H9 (cell line): Measurements from ENCODE around the gene NAPB. TPM values are rescaled to one million over a fixed set of nuclear protein-coding genes. Genes with fewer than 3 reads are reported as not detected.

Experiments
- DNase-seq: peaks from one replicate; pipeline ENCODE4 v3.0.0-alpha.2; 2017
- H2AFZ ChIP-seq: one replicate; pipeline ENCODE4 v1.6.1; 2013; ENCODE audit warnings: mild to moderate bottlenecking, low read length, control low read depth, moderate library complexity
- H2AK5ac ChIP-seq: 2 replicates; pipeline ENCODE4 v1.6.1; 2013; ENCODE audit warnings: low read length, control low read depth, mixed read lengths; ENCODE audit not compliant: insufficient read length
- H2BK120ac ChIP-seq: one replicate; pipeline ENCODE4 v1.6.1; 2013; ENCODE audit warnings: low read depth, mild to moderate bottlenecking, low read length, control low read depth, inconsistent platforms; ENCODE audit not compliant: poor library complexity, severe bottlenecking
- H2BK12ac ChIP-seq: 2 replicates; pipeline ENCODE4 v1.6.1; 2013; ENCODE audit warnings: low read length, control low read depth, mixed read lengths, low read depth; ENCODE audit not compliant: insufficient read length
- H2BK15ac ChIP-seq: 2 replicates; pipeline ENCODE4 v1.6.1; 2013; ENCODE audit warnings: low read depth, low read length, control low read depth
- H2BK20ac ChIP-seq: one replicate; pipeline ENCODE4 v1.6.1; 2013; ENCODE audit warnings: low read depth, mild to moderate bottlenecking, low read length, control low read depth, inconsistent platforms; ENCODE audit not compliant: poor library complexity, severe bottlenecking
- H2BK5ac ChIP-seq: 2 replicates; pipeline ENCODE4 v1.6.1; 2013; ENCODE audit warnings: low read length, control low read depth, mixed read lengths; ENCODE audit not compliant: insufficient read length
- H3K14ac ChIP-seq: 2 replicates; pipeline ENCODE4 v1.6.1; 2013; ENCODE audit warnings: low read length, control low read depth; ENCODE audit not compliant: insufficient read depth
- H3K18ac ChIP-seq: 2 replicates; pipeline ENCODE4 v1.6.1; 2013; ENCODE audit warnings: low read depth, mild to moderate bottlenecking, mixed read lengths, low read length, control low read depth; ENCODE audit not compliant: insufficient read length
- H3K23ac ChIP-seq: 2 replicates; pipeline ENCODE4 v1.6.1; 2013; ENCODE audit warnings: low read length, control low read depth, mixed read lengths, low read depth; ENCODE audit not compliant: insufficient read length
- H3K23me2 ChIP-seq: 2 replicates; pipeline ENCODE4 v1.6.1; 2013; ENCODE audit warnings: low read depth, mild to moderate bottlenecking, mixed read lengths, low read length, control low read depth; ENCODE audit not compliant: insufficient read length, poor library complexity, severe bottlenecking
- H3K27ac ChIP-seq: 2 replicates; pipeline ENCODE4 v1.5.1; 2013; ENCODE audit warnings: low read length, control low read depth, mixed read lengths, low read depth; ENCODE audit not compliant: insufficient read length
- H3K27me3 ChIP-seq: 2 replicates; pipeline ENCODE4 v1.6.1; 2013; ENCODE audit warnings: low read length, control low read depth, inconsistent platforms; ENCODE audit not compliant: insufficient read depth
- H3K4ac ChIP-seq: 2 replicates; pipeline ENCODE4 v1.6.1; 2013; ENCODE audit warnings: low read depth, mild to moderate bottlenecking, control low read depth, inconsistent platforms, low read length, moderate library complexity
- H3K4me1 ChIP-seq: 2 replicates; pipeline ENCODE4 v1.6.1; 2013; ENCODE audit warnings: low read length, control low read depth, inconsistent platforms; ENCODE audit not compliant: insufficient read depth
- H3K4me2 ChIP-seq: 2 replicates; pipeline ENCODE4 v1.6.1; 2013; ENCODE audit warnings: low read length, control low read depth, mixed read lengths; ENCODE audit not compliant: insufficient read length, insufficient read depth
- H3K56ac ChIP-seq: 2 replicates; pipeline ENCODE4 v1.6.1; 2013; ENCODE audit warnings: low read depth, mild to moderate bottlenecking, mixed read lengths, low read length, control low read depth; ENCODE audit not compliant: insufficient read length
- H3K79me1 ChIP-seq: 2 replicates; pipeline ENCODE4 v1.6.1; 2013; ENCODE audit warnings: low read depth, mild to moderate bottlenecking, moderate library complexity, low read length, control low read depth, inconsistent platforms; ENCODE audit not compliant: insufficient read depth, poor library complexity, severe bottlenecking
- H3K79me2 ChIP-seq: 2 replicates; pipeline ENCODE4 v1.6.1; 2013; ENCODE audit warnings: low read length, control low read depth, inconsistent platforms; ENCODE audit not compliant: insufficient read depth
- H3K9ac ChIP-seq: 2 replicates; pipeline ENCODE4 v1.6.1; 2013; ENCODE audit warnings: low read length, control low read depth, mixed read lengths; ENCODE audit not compliant: insufficient read length; ENCODE audit errors: extremely low read depth
- H3K9me3 ChIP-seq: one replicate; pipeline ENCODE4 v1.6.1; 2013; ENCODE audit warnings: low read depth, low read length, inconsistent platforms; ENCODE audit not compliant: control insufficient read depth
- H3T11ph ChIP-seq: one replicate; pipeline ENCODE4 v1.6.1; 2013; ENCODE audit warnings: mild to moderate bottlenecking, low read length, control low read depth, inconsistent platforms
- H4K20me1 ChIP-seq: one replicate; pipeline ENCODE4 v1.6.1; 2013; ENCODE audit not compliant: control insufficient read depth, insufficient read length, insufficient read depth
- H4K5ac ChIP-seq: 2 replicates; pipeline ENCODE4 v1.6.1; 2013; ENCODE audit warnings: low read depth, mild to moderate bottlenecking, mixed read lengths, low read length, control low read depth; ENCODE audit not compliant: insufficient read length
- H4K8ac ChIP-seq: replicated peaks from 2 replicates; pipeline ENCODE4 v1.6.1; 2013; ENCODE audit warnings: low read length, control low read depth, mixed read lengths, low read depth; ENCODE audit not compliant: insufficient read length
- H4K91ac ChIP-seq: 2 replicates; pipeline ENCODE4 v1.6.1; 2013; ENCODE audit warnings: low read depth, mild to moderate bottlenecking, moderate library complexity, mixed read lengths, low read length, control low read depth; ENCODE audit not compliant: insufficient read length
- H3K27ac Mint-ChIP-seq, 3 experiments: 2 replicates in 2 of 3; 3 replicates in 1 of 3; pipeline ENCODE4 v1.8.0; 2020 to 2021; ENCODE audit warnings: mixed read lengths in 3 of 3, mild to moderate bottlenecking in 1 of 3, moderate library complexity in 1 of 3
- H3K27me3 Mint-ChIP-seq: 2 replicates; pipeline ENCODE4 v1.8.0; 2021; ENCODE audit warnings: low read depth, mild to moderate bottlenecking, moderate library complexity, mixed read lengths
- H3K36me3 Mint-ChIP-seq, 3 experiments: 2 replicates in 2 of 3; 3 replicates in 1 of 3; pipeline ENCODE4 v1.8.0; 2020 to 2021; ENCODE audit warnings: low read depth in 3 of 3, mixed read lengths in 3 of 3; ENCODE audit not compliant: insufficient read depth in 1 of 3
- H3K4me1 Mint-ChIP-seq, 2 experiments: 2 replicates each; pipeline ENCODE4 v1.8.0; 2020; ENCODE audit warnings: mixed read lengths in 2 of 2
- H3K4me3 Mint-ChIP-seq, 2 experiments: 2 replicates in 1 of 2; 3 replicates in 1 of 2; pipeline ENCODE4 v1.8.0; 2020 to 2021; ENCODE audit warnings: mild to moderate bottlenecking in 2 of 2, mixed read lengths in 2 of 2, moderate library complexity in 1 of 2
- H3K9me3 Mint-ChIP-seq, 2 experiments: 2 replicates in 1 of 2; 3 replicates in 1 of 2; pipeline ENCODE4 v1.8.0; 2020; ENCODE audit warnings: mild to moderate bottlenecking in 2 of 2, mixed read lengths in 2 of 2, moderate library complexity in 1 of 2
- total RNA-seq: library from RNA; stranded (reverse); gene quantifications from 2 replicates; pipeline ENCODE4 v1.2.1, GENCODE V29; 2021
- TF ChIP-seq, protein P1 (sequence below): fragments of 200-600 bp; sonication (generic); conservative IDR thresholded peaks from 3 replicates; pipeline ENCODE4 v1.8.0; 2021; ENCODE audit warnings: antibody characterized with exemption, mild to moderate bottlenecking

Gene NAPB
- total RNA-seq, 1 experiment from 2014 or later, result 10.4 TPM

DNA sequence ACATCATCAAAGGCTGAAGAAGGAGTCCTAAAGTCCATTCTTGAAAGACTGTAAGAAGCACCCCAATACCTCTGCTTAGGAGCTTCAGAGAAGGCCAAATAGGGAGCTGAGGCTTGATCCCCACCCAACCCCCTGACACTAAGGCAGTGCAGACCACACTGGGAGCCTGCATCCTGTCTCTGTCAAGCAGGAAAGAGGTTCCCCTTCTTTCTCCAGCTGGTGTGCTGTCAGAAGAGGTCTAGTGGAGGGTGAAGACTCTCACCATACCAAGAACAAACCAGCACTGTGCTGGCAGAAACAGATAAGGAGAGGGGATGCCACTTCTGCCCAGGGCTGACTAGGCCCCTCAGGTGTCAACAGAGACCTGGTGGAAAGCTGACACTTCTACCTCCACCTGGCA lies 39.4 kb downstream of the NAPB start:
- no peak overlapping the region for H2BK12ac ChIP-seq
- Mint-ChIP-seq H3K36me3 (peaks cover 30 to 73% (median 58%) of the 10 kb centered on the region in 3 experiments), H3K4me3 (no peak overlapping the region)

More for the DNA sequence above, 39.4 kb downstream of the NAPB start:
- H3K79me1 ChIP-seq, result peaks cover 8% of the 10 kb centered on the region
- no peak overlapping the region for H4K5ac ChIP-seq
- no peaks in the 10 kb centered on the region for H3K4me1 ChIP-seq
- H3K4me2 ChIP-seq, result no peak overlapping the region
- Mint-ChIP-seq H3K27ac (no peak overlapping the region), H3K9me3 (peaks cover 0 to 3% of the 10 kb centered on the region in 2 experiments; a peak in 1 of 5 replicates), H3K4me1 (peaks cover 7 to 13% of the 10 kb centered on the region in 2 experiments), H3K27me3 (no peaks in the 10 kb centered on the region)
- H3K14ac ChIP-seq, result no peak overlapping the region; the same call in 1 of the 2 replicates
- H4K91ac ChIP-seq, result no peak overlapping the region
- no peak overlapping the region for H2BK120ac ChIP-seq
- H2AFZ ChIP-seq, result no peak overlapping the region
- no peak overlapping the region for H3K18ac ChIP-seq
- no peaks in the 10 kb centered on the region for H3K79me2 ChIP-seq
- H3K4ac ChIP-seq, result no peak overlapping the region
- no peak overlapping the region for H2AK5ac ChIP-seq
- DNase-seq, result no peak
- no peak overlapping the region for H2BK20ac ChIP-seq
- no peak overlapping the region for H4K8ac ChIP-seq
- TF ChIP-seq, protein P1, sequence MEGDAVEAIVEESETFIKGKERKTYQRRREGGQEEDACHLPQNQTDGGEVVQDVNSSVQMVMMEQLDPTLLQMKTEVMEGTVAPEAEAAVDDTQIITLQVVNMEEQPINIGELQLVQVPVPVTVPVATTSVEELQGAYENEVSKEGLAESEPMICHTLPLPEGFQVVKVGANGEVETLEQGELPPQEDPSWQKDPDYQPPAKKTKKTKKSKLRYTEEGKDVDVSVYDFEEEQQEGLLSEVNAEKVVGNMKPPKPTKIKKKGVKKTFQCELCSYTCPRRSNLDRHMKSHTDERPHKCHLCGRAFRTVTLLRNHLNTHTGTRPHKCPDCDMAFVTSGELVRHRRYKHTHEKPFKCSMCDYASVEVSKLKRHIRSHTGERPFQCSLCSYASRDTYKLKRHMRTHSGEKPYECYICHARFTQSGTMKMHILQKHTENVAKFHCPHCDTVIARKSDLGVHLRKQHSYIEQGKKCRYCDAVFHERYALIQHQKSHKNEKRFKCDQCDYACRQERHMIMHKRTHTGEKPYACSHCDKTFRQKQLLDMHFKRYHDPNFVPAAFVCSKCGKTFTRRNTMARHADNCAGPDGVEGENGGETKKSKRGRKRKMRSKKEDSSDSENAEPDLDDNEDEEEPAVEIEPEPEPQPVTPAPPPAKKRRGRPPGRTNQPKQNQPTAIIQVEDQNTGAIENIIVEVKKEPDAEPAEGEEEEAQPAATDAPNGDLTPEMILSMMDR, result no peak
- H2BK5ac ChIP-seq, result no peak overlapping the region
- no peak overlapping the region for H2BK15ac ChIP-seq
- H3T11ph ChIP-seq, result no peak overlapping the region
- H4K20me1 ChIP-seq, result no peaks in the 10 kb centered on the region
- H3K9me3 ChIP-seq, result no peaks in the 10 kb centered on the region
- H3K23me2 ChIP-seq, result no peaks in the 10 kb centered on the region
- H3K23ac ChIP-seq, result no peak overlapping the region
- no peak overlapping the region for H3K56ac ChIP-seq
- no peak overlapping the region for H3K27ac ChIP-seq
- H3K9ac ChIP-seq, result no peak overlapping the region
- H3K27me3 ChIP-seq, result no peaks in the 10 kb centered on the region
